GM15510 (cell line): Measurements from ENCODE around the gene RAC2.

ENCODE experiments used
- POLR2A ChIP-seq: IDR thresholded peaks from 3 replicates; pipeline ENCODE4 v1.6.1; 2011; ENCODE audit warnings: borderline replicate concordance; ENCODE audit not compliant: insufficient read length; ENCODE audit errors: extremely low read depth

The RAC2 gene

GRCh38 chr22:37181681-37182080 lies 62.4 kb downstream of the RAC2 start:
- no peak for TF ChIP-seq POLR2A

GRCh38 chr22:37180531-37181231 lies 63.4 kb downstream of the RAC2 start:
- TF ChIP-seq POLR2A = no peak

GRCh38 chr22:37179622-37180420 lies 64.2 kb downstream of the RAC2 start:
- TF ChIP-seq POLR2A = no peak

GRCh38 chr22:37179126-37179470 lies 65.0 kb downstream of the RAC2 start:
- TF ChIP-seq POLR2A = no peak

GRCh38 chr22:37178350-37179125 lies 65.5 kb downstream of the RAC2 start:
- TF ChIP-seq POLR2A = no peak

- TF ChIP-seq POLR2A = no peak
Observed at GRCh38 chr22:37177755-37178154, 66.3 kb downstream of the RAC2 start.

GRCh38 chr22:37177221-37177620 lies 66.8 kb downstream of the RAC2 start:
- no peak for TF ChIP-seq POLR2A

GRCh38 chr22:37176464-37177061 lies 67.5 kb downstream of the RAC2 start:
- no peak for TF ChIP-seq POLR2A

- no peak for TF ChIP-seq POLR2A
Observed at GRCh38 chr22:37175414-37176281, 68.4 kb downstream of the RAC2 start.
